HEK293T (cell line): ENCODE measurements around the gene C3orf22.

Experiments
- CTCF ChIA-PET: fragments of 350-600 bp; formaldehyde crosslinking; extraction: SDS; loops from one replicate; lab custom pipeline; 2021; ENCODE audit warnings: antibody characterized with exemption, inconsistent platforms; lab: Yijun Ruan, JAX
- POLR2A ChIA-PET: fragments of 350-600 bp; formaldehyde crosslinking; extraction: SDS; loops from one replicate; lab custom pipeline; 2020; ENCODE audit warnings: antibody characterized with exemption, inconsistent platforms; lab: Yijun Ruan, JAX
- DNase-seq: peaks from one replicate; pipeline ENCODE4 v3.0.0; 2012; ENCODE audit warnings: mixed read lengths; ENCODE audit errors: extremely low spot score
- ARNT ChIP-seq: fragments of 450-650 bp; IDR thresholded peaks from 2 replicates; pipeline ENCODE4 v1.6.1; 2017; ENCODE audit warnings: mild to moderate bottlenecking
- BHLHE40 ChIP-seq: fragments of 450-650 bp; IDR thresholded peaks from 2 replicates; pipeline ENCODE4 v1.6.1; 2016; ENCODE audit warnings: mild to moderate bottlenecking, moderate library complexity, borderline replicate concordance
- CTBP1 ChIP-seq: fragments of 450-650 bp; IDR thresholded peaks from 2 replicates; pipeline ENCODE4 v1.6.1; 2016; ENCODE audit warnings: borderline replicate concordance
- ELF4 ChIP-seq: fragments of 450-650 bp; IDR thresholded peaks from 2 replicates; pipeline ENCODE4 v1.6.1; 2017; ENCODE audit warnings: antibody characterized with exemption
- FOXA1 ChIP-seq: fragments of 450-650 bp; IDR thresholded peaks from 2 replicates; pipeline ENCODE4 v1.6.1; 2016; ENCODE audit warnings: mild to moderate bottlenecking
- FOXK2 ChIP-seq: fragments of 450-650 bp; IDR thresholded peaks from 2 replicates; pipeline ENCODE4 v1.6.1; 2016; ENCODE audit warnings: mild to moderate bottlenecking
- FOXM1 ChIP-seq: fragments of 450-650 bp; IDR thresholded peaks from 2 replicates; pipeline ENCODE4 v1.6.1; 2017; ENCODE audit warnings: mild to moderate bottlenecking, borderline replicate concordance
- HDGF ChIP-seq: fragments of 450-650 bp; IDR thresholded peaks from 2 replicates; pipeline ENCODE4 v1.6.1; 2017; ENCODE audit warnings: antibody characterized with exemption, borderline replicate concordance
- L3MBTL2 ChIP-seq: fragments of 450-650 bp; conservative IDR thresholded peaks from 2 replicates; pipeline ENCODE4 v1.6.1; 2016; ENCODE audit warnings: mild to moderate bottlenecking
- LEF1 ChIP-seq: fragments of 450-650 bp; IDR thresholded peaks from 2 replicates; pipeline ENCODE4 v1.6.1; 2017; ENCODE audit warnings: mild to moderate bottlenecking, borderline replicate concordance
- NFRKB ChIP-seq: fragments of 450-650 bp; IDR thresholded peaks from 2 replicates; pipeline ENCODE4 v1.6.1; 2016; ENCODE audit warnings: mild to moderate bottlenecking, moderate library complexity
- PKNOX1 ChIP-seq: fragments of 450-650 bp; IDR thresholded peaks from 2 replicates; pipeline ENCODE4 v1.6.1; 2016
- SP1 ChIP-seq: fragments of 450-650 bp; IDR thresholded peaks from 2 replicates; pipeline ENCODE4 v1.6.1; 2017
- SUZ12 ChIP-seq: fragments of 450-650 bp; IDR thresholded peaks from 2 replicates; pipeline ENCODE4 v1.6.1; 2016; ENCODE audit warnings: mild to moderate bottlenecking
- TARDBP ChIP-seq: fragments of 450-650 bp; IDR thresholded peaks from 2 replicates; pipeline ENCODE4 v1.6.1; 2016
- ZNF384 ChIP-seq: fragments of 450-650 bp; IDR thresholded peaks from 2 replicates; pipeline ENCODE4 v1.6.1; 2016

C3orf22 gene

GRCh38 chr3:126521122-126521891, 37.4 kb downstream of the C3orf22 start:
- CTCF ChIA-PET: no interaction called here
- POLR2A ChIA-PET: no interaction called here
- TF ChIP-seq HDGF: no peak
- TF ChIP-seq FOXK2: no peak
- no peak for DNase-seq

GRCh38 chr3:126519506-126520455, 39.0 kb downstream of the C3orf22 start:
- no peak for TF ChIP-seq FOXA1
- ChIA-PET POLR2A (no interaction called here), CTCF (no interaction called here)

GRCh38 chr3:126518779-126519177, 40.0 kb downstream of the C3orf22 start:
- CTCF ChIA-PET: no interaction called here

More at GRCh38 chr3:126519506-126520455, 39.0 kb downstream of the C3orf22 start:
- no peak for DNase-seq

GRCh38 chr3:126517986-126518778, 40.5 kb downstream of the C3orf22 start:
- no peak for DNase-seq
- ChIA-PET CTCF (no interaction called here), POLR2A (no interaction called here)
- TF ChIP-seq HDGF: no peak
- no peak for TF ChIP-seq FOXM1
- TF ChIP-seq FOXK2: no peak
- no peak for TF ChIP-seq ARNT
- TF ChIP-seq ZNF384: no peak
- no peak for TF ChIP-seq FOXA1
- TF ChIP-seq LEF1: no peak
- no peak for TF ChIP-seq SP1
- TF ChIP-seq TARDBP: no peak
- TF ChIP-seq SUZ12: no peak
- TF ChIP-seq NFRKB: no peak
- TF ChIP-seq PKNOX1: no peak
- TF ChIP-seq BHLHE40: no peak
- TF ChIP-seq L3MBTL2: no peak
- no peak for TF ChIP-seq CTBP1
- TF ChIP-seq ELF4: no peak

More at GRCh38 chr3:126518779-126519177, 40.0 kb downstream of the C3orf22 start:
- DNase-seq: no peak
- POLR2A ChIA-PET: no interaction called here
- TF ChIP-seq HDGF (no peak), NFRKB (no peak), BHLHE40 (no peak), PKNOX1 (no peak), TARDBP (no peak), SUZ12 (no peak), L3MBTL2 (no peak), ARNT (no peak), ZNF384 (no peak), FOXA1 (no peak), CTBP1 (no peak), ELF4 (no peak), FOXM1 (no peak), FOXK2 (no peak), LEF1 (no peak), SP1 (no peak)

GRCh38 chr3:126517291-126517951, 41.3 kb downstream of the C3orf22 start, which contains the start of gene UROC1:
Gene UROC1, minus strand, starts transcription at chr3:126517773. Its CDS starts 54 bp downstream, at chr3:126517719.
- no peak for TF ChIP-seq HDGF
- no peak for TF ChIP-seq LEF1
- TF ChIP-seq SP1: no peak
- no peak for TF ChIP-seq ARNT
- TF ChIP-seq FOXK2: no peak
- no peak for TF ChIP-seq TARDBP
- no peak for TF ChIP-seq ELF4
- TF ChIP-seq NFRKB: no peak
- no peak for TF ChIP-seq FOXA1
- TF ChIP-seq FOXM1: no peak
- no peak for TF ChIP-seq ZNF384
- TF ChIP-seq SUZ12: no peak
- ChIA-PET POLR2A (no interaction called here), CTCF (no interaction called here)
- DNase-seq: no peak

- DNase-seq: no peak
- ChIA-PET POLR2A (no interaction called here), CTCF (no interaction called here)
- TF ChIP-seq ARNT (no peak), NFRKB (no peak), PKNOX1 (no peak), FOXM1 (no peak), ZNF384 (no peak), FOXA1 (no peak), SUZ12 (no peak), ELF4 (no peak), CTBP1 (no peak), HDGF (no peak), BHLHE40 (no peak), FOXK2 (no peak), L3MBTL2 (no peak)
These were observed 41.8 kb downstream of the C3orf22 start for GRCh38 chr3:126516936-126517290.
